ENCODE results near the gene USP6. TPM values are rescaled to one million over a fixed set of nuclear protein-coding genes. Genes with fewer than 3 reads are reported as not detected.
A peak's percentile ranks its signal among the peaks of the same experiment; 100 is the strongest.
"Not testable (repeated sequence)": the region's sequence is repeated elsewhere in the genome, so short reads cannot be mapped to it uniquely, and the experiment has no call there.

Gene USP6
- 0.15 TPM for polyA plus RNA-seq (2012; ENCODE audit: missing spikeins)

GRCh38 chr17:5115673-5116651 lies at the start of gene USP6:
Gene USP6 (plus strand): TSS chr17:5116032. CDS start chr17:5130368, 14,336 bp downstream.
- DNase-seq (ENCODE audit: insufficient read length) (no peak), FAIRE-seq (no peak)
- no peak for TF ChIP-seq TAF1 (IDR thresholded peaks at IDR 0.05; ENCODE audit: borderline replicate concordance, low read depth, low read length)
- TF ChIP-seq POLR2A (IDR thresholded peaks at IDR 0.05; ENCODE audit: low read depth, low read length) = no peak
- no peak for TF ChIP-seq POLR2AphosphoS5 (IDR thresholded peaks at IDR 0.05; ENCODE audit: low read depth, low read length)

DNA sequence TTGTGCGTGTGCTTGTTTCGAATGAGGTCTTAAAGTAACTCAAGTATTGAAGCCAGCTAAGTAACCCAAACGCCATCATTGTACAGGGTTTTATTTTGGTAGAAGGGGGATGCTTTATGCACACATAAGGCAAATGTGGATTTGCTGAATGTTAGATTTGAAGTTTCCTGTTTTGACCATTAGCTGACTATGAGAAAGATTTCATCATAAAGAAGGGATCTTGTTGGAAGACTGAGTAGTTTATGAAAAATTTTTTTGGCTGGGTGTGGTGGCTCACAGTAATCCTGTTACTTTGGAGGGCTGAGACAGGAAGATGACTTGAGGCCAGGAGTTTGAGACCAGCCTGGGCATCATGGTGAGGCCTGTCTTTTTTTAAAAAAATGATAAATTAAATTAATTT lies 47.6 kb upstream of the USP6 start:
- TF ChIP-seq TAF1 (IDR thresholded peaks at IDR 0.05; ENCODE audit: borderline replicate concordance, low read depth, low read length) = no peak
- no peak for TF ChIP-seq POLR2AphosphoS5 (IDR thresholded peaks at IDR 0.05; ENCODE audit: low read depth, low read length)
- no peak for TF ChIP-seq POLR2A (IDR thresholded peaks at IDR 0.05; ENCODE audit: low read depth, low read length)
- DNase-seq (ENCODE audit: insufficient read length) (no peak), FAIRE-seq (no peak)

DNA sequence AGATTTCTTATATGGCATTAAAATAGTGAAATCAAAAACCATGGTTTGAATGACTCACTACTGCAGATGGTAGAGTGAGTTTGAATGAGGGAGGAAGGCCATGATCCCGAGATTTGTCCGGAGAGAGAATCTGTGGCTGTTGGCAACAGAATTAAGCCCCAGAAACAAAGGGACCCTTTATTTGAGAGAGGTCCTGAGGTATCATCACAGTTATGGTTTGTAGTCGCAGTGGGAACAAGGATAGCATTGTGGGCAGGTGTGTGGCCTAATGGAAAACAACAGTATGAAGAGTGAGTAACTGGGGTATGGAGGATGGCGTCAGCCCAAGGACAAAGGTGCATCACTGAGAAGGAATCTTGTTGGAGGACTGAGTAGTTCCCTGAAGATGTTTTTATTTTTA lies 46.1 kb upstream of the USP6 start:
- FAIRE-seq = no peak
- TF ChIP-seq POLR2A (IDR thresholded peaks at IDR 0.05; ENCODE audit: low read depth, low read length) (no peak), TAF1 (IDR thresholded peaks at IDR 0.05; ENCODE audit: borderline replicate concordance, low read depth, low read length) (no peak), POLR2AphosphoS5 (IDR thresholded peaks at IDR 0.05; ENCODE audit: low read depth, low read length) (no peak)
- DNase-seq (ENCODE audit: insufficient read length) = no peak

DNA sequence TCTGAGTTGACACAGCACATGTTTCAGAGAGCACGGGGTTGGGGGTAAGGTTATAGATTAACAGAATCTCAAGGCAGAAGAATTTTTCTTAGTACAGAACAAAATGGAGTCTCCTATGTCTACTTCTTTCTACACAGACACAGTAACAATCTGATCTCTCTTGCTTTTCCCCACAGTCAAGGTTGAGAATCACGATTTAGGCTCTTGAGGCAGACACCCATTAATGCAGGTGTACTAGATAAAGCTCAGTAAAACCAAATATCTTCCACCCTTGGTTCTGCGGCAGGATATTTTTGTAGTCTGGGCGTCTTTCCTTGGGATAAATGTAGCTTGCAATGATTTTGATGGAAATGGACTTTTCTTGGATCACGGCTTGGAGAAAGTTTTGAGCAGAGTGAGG lies 40.4 kb upstream of the USP6 start:
- not testable (repeated sequence) for DNase-seq (ENCODE audit: insufficient read length); FAIRE-seq

DNA sequence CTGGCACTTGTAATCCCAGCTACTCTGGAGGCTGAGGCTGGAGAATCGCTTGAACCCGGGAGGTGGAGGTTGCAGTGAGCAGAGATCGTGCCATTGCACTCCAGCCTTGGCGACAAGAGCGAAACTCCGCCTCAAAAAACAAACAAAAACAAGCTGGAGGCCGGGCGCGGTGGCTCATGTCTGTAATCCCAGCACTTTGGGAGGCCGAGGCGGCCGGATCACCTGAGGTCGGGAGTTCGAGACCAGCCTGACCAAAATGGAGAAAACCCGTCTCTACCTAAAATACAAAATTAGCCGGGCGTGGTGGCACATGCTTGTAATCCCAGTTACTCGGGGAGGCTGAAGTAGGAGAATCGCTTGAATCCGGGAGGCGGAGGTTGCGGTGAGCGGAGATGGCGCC lies 38.6 kb upstream of the USP6 start:
- FAIRE-seq; DNase-seq (ENCODE audit: insufficient read length): not testable (repeated sequence)

- FAIRE-seq = no peak
- TF ChIP-seq TAF1 (IDR thresholded peaks at IDR 0.05; ENCODE audit: borderline replicate concordance, low read depth, low read length) = no peak
- no peak for TF ChIP-seq POLR2A (IDR thresholded peaks at IDR 0.05; ENCODE audit: low read depth, low read length)
- TF ChIP-seq POLR2AphosphoS5 (IDR thresholded peaks at IDR 0.05; ENCODE audit: low read depth, low read length) = no peak
- DNase-seq (ENCODE audit: insufficient read length) = no peak
These were observed 38.1 kb upstream of the USP6 start for GRCh38 chr17:5077781-5078105.

- DNase-seq (ENCODE audit: insufficient read length) (peak; percentile 75), FAIRE-seq (peak; percentile 95)
- TF ChIP-seq POLR2AphosphoS5 (IDR thresholded peaks at IDR 0.05; ENCODE audit: low read depth, low read length) (no peak), TAF1 (IDR thresholded peaks at IDR 0.05; ENCODE audit: borderline replicate concordance, low read depth, low read length) (peak; percentile 42; the same call in 1 of the 2 replicates), POLR2A (IDR thresholded peaks at IDR 0.05; ENCODE audit: low read depth, low read length) (peak; percentile 66; the same call in 1 of the 2 replicates)
These were observed 37.5 kb upstream of the USP6 start, which contains the start of gene ZFP3 for GRCh38 chr17:5078106-5079028. Gene ZFP3 (plus strand): TSS chr17:5078467. CDS start chr17:5091505, 13,038 bp downstream.

GRCh38 chr17:5080591-5080990 lies 35.2 kb upstream of the USP6 start:
- TF ChIP-seq TAF1 (IDR thresholded peaks at IDR 0.05; ENCODE audit: borderline replicate concordance, low read depth, low read length) (no peak), POLR2A (IDR thresholded peaks at IDR 0.05; ENCODE audit: low read depth, low read length) (no peak), POLR2AphosphoS5 (IDR thresholded peaks at IDR 0.05; ENCODE audit: low read depth, low read length) (no peak)
- DNase-seq (ENCODE audit: insufficient read length) (no peak), FAIRE-seq (no peak)

- FAIRE-seq (no peak), DNase-seq (ENCODE audit: insufficient read length) (no peak)
- TF ChIP-seq POLR2A (IDR thresholded peaks at IDR 0.05; ENCODE audit: low read depth, low read length) (no peak), TAF1 (IDR thresholded peaks at IDR 0.05; ENCODE audit: borderline replicate concordance, low read depth, low read length) (no peak), POLR2AphosphoS5 (IDR thresholded peaks at IDR 0.05; ENCODE audit: low read depth, low read length) (no peak)
These were observed 23.4 kb upstream of the USP6 start for GRCh38 chr17:5092218-5093010.

GRCh38 chr17:5096731-5097100 lies 19.1 kb upstream of the USP6 start:
- TF ChIP-seq POLR2AphosphoS5 (IDR thresholded peaks at IDR 0.05; ENCODE audit: low read depth, low read length) (no peak), TAF1 (IDR thresholded peaks at IDR 0.05; ENCODE audit: borderline replicate concordance, low read depth, low read length) (no peak)
- FAIRE-seq = no peak
- DNase-seq (ENCODE audit: insufficient read length) = no peak

All from GM12892 (cell line).